GM10248 (cell line): ENCODE results near the gene F13A1.

Experiments
- CTCF ChIA-PET: fragments of 300-600 bp; sonication (Branson Sonifier 250); formaldehyde crosslinking; extraction: SDS; loops from one replicate; lab custom pipeline; 2021; ENCODE audit warnings: antibody characterized with exemption; lab: Yijun Ruan, JAX
- POLR2A ChIA-PET: fragments of 350-650 bp; sonication (Branson Sonifier 250); formaldehyde crosslinking; extraction: SDS; loops from one replicate; lab custom pipeline; 2020; ENCODE audit warnings: antibody characterized with exemption; lab: Yijun Ruan, JAX
- DNase-seq: peaks from one replicate; pipeline ENCODE4 v3.0.0; 2012; ENCODE audit errors: extremely low spot score
- CTCF ChIP-seq: IDR thresholded peaks from 2 replicates; pipeline ENCODE4 v1.5.1; 2012; ENCODE audit warnings: mild to moderate bottlenecking, low read depth; ENCODE audit errors: extremely low read depth, missing control alignments, control extremely low read depth

The F13A1 gene

GRCh38 chr6:6219716-6220115, 100.7 kb downstream of the F13A1 start:
- no peak for DNase-seq
- POLR2A ChIA-PET = no interaction called here

GRCh38 chr6:6218759-6219085, 101.7 kb downstream of the F13A1 start:
- DNase-seq = no peak
- TF ChIP-seq CTCF = no peak

More at GRCh38 chr6:6219716-6220115, 100.7 kb downstream of the F13A1 start:
- CTCF ChIA-PET = no interaction called here
- no peak for TF ChIP-seq CTCF

GRCh38 chr6:6217855-6218758, 102.4 kb downstream of the F13A1 start:
- no peak for DNase-seq
- ChIA-PET CTCF (interaction anchor here (1.6 kb wide), 1 partner anchor 9 kb away, joined by 4 read pairs; no protein-coding TSS in a partner anchor), POLR2A (no interaction called here)
- TF ChIP-seq CTCF = no peak

More at GRCh38 chr6:6218759-6219085, 101.7 kb downstream of the F13A1 start:
- ChIA-PET POLR2A (no interaction called here), CTCF (interaction anchor here (1.6 kb wide), 1 partner anchor 9 kb away, joined by 4 read pairs; no protein-coding TSS in a partner anchor)

- no peak for TF ChIP-seq CTCF
- CTCF ChIA-PET = no interaction called here
- no peak for DNase-seq
- POLR2A ChIA-PET = no interaction called here
Measured at GRCh38 chr6:6210994-6211393, 109.5 kb downstream of the F13A1 start.

GRCh38 chr6:6202886-6203285, 117.6 kb downstream of the F13A1 start:
- ChIA-PET POLR2A (no interaction called here), CTCF (no interaction called here)
- DNase-seq = no peak
- no peak for TF ChIP-seq CTCF

- TF ChIP-seq CTCF = no peak
- DNase-seq = no peak
- ChIA-PET CTCF (no interaction called here), POLR2A (no interaction called here)
Measured at GRCh38 chr6:6201200-6201599, 119.3 kb downstream of the F13A1 start.
